NCI-H2196 treated with DMSO at 0.1 percent for 48 hours (cell line): ENCODE data around the gene PAPSS2.

Source experiments
- DNase-seq: peaks from one replicate; lab custom pipeline; 2025; ENCODE audit not compliant: unreplicated experiment; lab: John Stamatoyannopoulos, UW

Gene PAPSS2

GRCh38 chr10:87775766-87776165, 116.1 kb downstream of the PAPSS2 start:
- DNase-seq, result no peak

- DNase-seq, result no peak
Observed at GRCh38 chr10:87776328-87776727, 116.7 kb downstream of the PAPSS2 start.

GRCh38 chr10:87781545-87781944, 121.9 kb downstream of the PAPSS2 start:
- DNase-seq, result no peak

- no peak for DNase-seq
Observed at GRCh38 chr10:87782721-87783120, 123.0 kb downstream of the PAPSS2 start.

DNA sequence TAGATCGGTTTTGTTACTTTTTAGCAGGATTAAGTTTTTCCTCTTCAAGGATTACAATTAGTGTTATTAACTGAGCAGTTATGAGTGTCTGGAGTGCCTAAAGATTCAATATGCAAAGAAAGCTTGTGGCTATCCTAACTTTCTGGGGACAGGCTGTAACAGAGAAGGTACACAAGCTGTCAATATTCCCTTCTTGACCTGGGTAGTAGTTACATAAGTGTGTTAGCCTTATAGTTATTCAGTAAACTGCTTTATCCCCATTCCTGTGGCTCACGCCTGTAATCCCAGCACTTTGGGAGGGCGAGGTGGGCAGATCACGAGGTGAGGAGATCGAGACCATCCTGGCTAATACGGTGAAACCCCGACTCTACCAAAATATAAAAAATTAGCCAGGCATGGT, 126.7 kb downstream of the PAPSS2 start:
- DNase-seq, result no peak

GRCh38 chr10:87790185-87790584, 130.5 kb downstream of the PAPSS2 start:
- DNase-seq, result no peak

DNA sequence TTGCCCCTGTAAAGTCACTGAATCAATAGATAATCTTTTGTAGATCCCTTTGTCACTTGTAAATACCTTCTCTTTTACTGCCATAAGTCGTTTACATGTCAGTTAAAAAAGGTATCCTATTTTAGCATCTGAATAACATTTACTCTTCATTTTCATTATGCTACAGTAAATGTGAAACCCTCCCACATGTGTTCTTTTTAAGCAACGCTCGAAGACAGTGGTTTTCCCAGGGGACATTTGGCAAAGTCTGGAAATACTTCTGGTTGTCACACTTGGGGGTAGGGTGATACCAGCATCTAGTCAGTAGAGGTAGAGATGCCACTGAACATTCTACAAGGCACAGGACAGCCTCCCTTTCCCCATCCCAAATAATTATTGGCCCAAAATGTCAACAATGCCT, 134.6 kb downstream of the PAPSS2 start:
- no peak for DNase-seq
